GM12878 (cell line): ENCODE data around the gene CINP. TPM values are rescaled to one million over a fixed set of nuclear protein-coding genes. Genes with fewer than 3 reads are reported as not detected.

ENCODE experiments used
- BACH1 ChIP-seq: fragments of 450-650 bp; IDR thresholded peaks from 2 replicates; pipeline ENCODE4 v1.6.1; 2017; ENCODE audit warnings: mild to moderate bottlenecking, borderline replicate concordance
- CBX3 ChIP-seq: fragments of 200-600 bp; sonication (generic); IDR thresholded peaks from 2 replicates; pipeline ENCODE4 v1.6.1; 2016; ENCODE audit warnings: low read depth, borderline replicate concordance
- EED ChIP-seq: sonication (generic); IDR thresholded peaks from 2 replicates; pipeline ENCODE4 v1.6.1; 2016; ENCODE audit warnings: antibody characterized with exemption, low read depth
- FOXM1 ChIP-seq: IDR thresholded peaks from 2 replicates; pipeline ENCODE4 v1.6.1; 2012; ENCODE audit warnings: low read depth, mild to moderate bottlenecking, inconsistent platforms, low read length, moderate library complexity
- KLF5 ChIP-seq: fragments of 450-650 bp; IDR thresholded peaks from 2 replicates; pipeline ENCODE4 v1.6.1; 2014; ENCODE audit warnings: mild to moderate bottlenecking; ENCODE audit not compliant: partially characterized antibody
- MXI1 ChIP-seq: fragments of 150-350 bp; IDR thresholded peaks from 2 replicates; pipeline ENCODE4 v1.6.1; 2011; ENCODE audit warnings: low read depth, mild to moderate bottlenecking, inconsistent platforms, low read length, improper control_type of control experiment
- MYB ChIP-seq: fragments of 150-350 bp; IDR thresholded peaks from 2 replicates; pipeline ENCODE4 v1.6.1; 2014; ENCODE audit warnings: mild to moderate bottlenecking, low read depth, low read length, borderline replicate concordance
- NFYA ChIP-seq: IDR thresholded peaks from 2 replicates; pipeline ENCODE4 v1.6.1; 2011; ENCODE audit warnings: low read depth, mild to moderate bottlenecking, low read length, improper control_type of control experiment, borderline replicate concordance
- RBBP5 ChIP-seq: fragments of 200-600 bp; sonication (generic); conservative IDR thresholded peaks from 2 replicates; pipeline ENCODE4 v1.6.1; 2016
- RELA ChIP-seq: fragments of 450-650 bp; IDR thresholded peaks from 2 replicates; pipeline ENCODE4 v1.8.0; 2014; ENCODE audit warnings: borderline replicate concordance; ENCODE audit not compliant: partially characterized antibody
- STAT3 ChIP-seq: IDR thresholded peaks from 2 replicates; pipeline ENCODE4 v1.6.1; 2011; ENCODE audit warnings: low read depth, low read length, improper control_type of control experiment
- WRNIP1 ChIP-seq: IDR thresholded peaks from 2 replicates; pipeline ENCODE4 v1.6.1; 2011; ENCODE audit warnings: low read depth, low read length, improper control_type of control experiment, borderline replicate concordance
- ZNF207 ChIP-seq: fragments of 450-650 bp; IDR thresholded peaks from 2 replicates; pipeline ENCODE4 v1.6.1; 2014; ENCODE audit warnings: antibody characterized with exemption, mild to moderate bottlenecking, borderline replicate concordance
- ZNF217 ChIP-seq: fragments of 450-650 bp; IDR thresholded peaks from 2 replicates; pipeline ENCODE4 v1.6.1; 2017; ENCODE audit warnings: antibody characterized with exemption, mild to moderate bottlenecking
- ZNF622 ChIP-seq: fragments of 450-650 bp; IDR thresholded peaks from 2 replicates; pipeline ENCODE4 v1.6.1; 2017; ENCODE audit warnings: mild to moderate bottlenecking, inconsistent platforms
- polyA plus RNA-seq, 11 experiments: library from polyadenylated mRNA; depleted of rRNA in 4 of 11; unstranded in 6 of 11; stranded (reverse) in 5 of 11; fragments of >200 nt; fragmentation: Nextera tagmentation in 4 of 11; fragmentation: Illumina TruSeq in 1 of 11; extraction: Ambion mirVana in 4 of 11; extraction: Trizol in 1 of 11; gene quantifications; 1 replicate in 1 of 11; 2 replicates in 10 of 11; pipeline versions ENCODE4 v1.2.1 to v1.2.3, GENCODE V29; 2011 to 2016; ENCODE audit warnings: inconsistent platforms in 2 of 11, missing spikeins in 2 of 11, low read depth in 1 of 11
- total RNA-seq, 4 experiments: library from RNA; depleted of rRNA in 3 of 4; stranded (reverse); fragments of >200 nt in 3 of 4; fragmentation: Illumina TruSeq in 1 of 4; extraction: Trizol in 1 of 4; gene quantifications; 2 replicates each; pipeline versions ENCODE4 v1.2.1 to v1.2.3, GENCODE V29; 2013 to 2021
- TF ChIP-seq, protein P1 (sequence below): fragments of 450-650 bp; formaldehyde crosslinking; IDR thresholded peaks from 2 replicates; pipeline ENCODE4 v1.4.0; 2020; ENCODE audit warnings: mild to moderate bottlenecking, moderate library complexity
- TF ChIP-seq, protein P2 (sequence below): IDR thresholded peaks from 2 replicates; pipeline ENCODE4 v1.6.1; 2012; ENCODE audit warnings: low read depth, low read length, improper control_type of control experiment
- TF ChIP-seq, protein P3 (sequence below): fragments of 450-650 bp; formaldehyde crosslinking; IDR thresholded peaks from 2 replicates; pipeline ENCODE4 v1.4.0; 2022; ENCODE audit warnings: mild to moderate bottlenecking, moderate library complexity
- TF ChIP-seq, protein P4 (sequence below): fragments of 150-350 bp; IDR thresholded peaks from 2 replicates; pipeline ENCODE4 v1.6.1; 2014; ENCODE audit warnings: mild to moderate bottlenecking, low read depth, low read length

Gene CINP
- total and polyA plus RNA-seq, 10 of the 15 experiments (the other 5 are each of a cell fraction or from before 2014, with no cell fraction given), result 45.4 to 73.3 (median 52.9) TPM

DNA sequence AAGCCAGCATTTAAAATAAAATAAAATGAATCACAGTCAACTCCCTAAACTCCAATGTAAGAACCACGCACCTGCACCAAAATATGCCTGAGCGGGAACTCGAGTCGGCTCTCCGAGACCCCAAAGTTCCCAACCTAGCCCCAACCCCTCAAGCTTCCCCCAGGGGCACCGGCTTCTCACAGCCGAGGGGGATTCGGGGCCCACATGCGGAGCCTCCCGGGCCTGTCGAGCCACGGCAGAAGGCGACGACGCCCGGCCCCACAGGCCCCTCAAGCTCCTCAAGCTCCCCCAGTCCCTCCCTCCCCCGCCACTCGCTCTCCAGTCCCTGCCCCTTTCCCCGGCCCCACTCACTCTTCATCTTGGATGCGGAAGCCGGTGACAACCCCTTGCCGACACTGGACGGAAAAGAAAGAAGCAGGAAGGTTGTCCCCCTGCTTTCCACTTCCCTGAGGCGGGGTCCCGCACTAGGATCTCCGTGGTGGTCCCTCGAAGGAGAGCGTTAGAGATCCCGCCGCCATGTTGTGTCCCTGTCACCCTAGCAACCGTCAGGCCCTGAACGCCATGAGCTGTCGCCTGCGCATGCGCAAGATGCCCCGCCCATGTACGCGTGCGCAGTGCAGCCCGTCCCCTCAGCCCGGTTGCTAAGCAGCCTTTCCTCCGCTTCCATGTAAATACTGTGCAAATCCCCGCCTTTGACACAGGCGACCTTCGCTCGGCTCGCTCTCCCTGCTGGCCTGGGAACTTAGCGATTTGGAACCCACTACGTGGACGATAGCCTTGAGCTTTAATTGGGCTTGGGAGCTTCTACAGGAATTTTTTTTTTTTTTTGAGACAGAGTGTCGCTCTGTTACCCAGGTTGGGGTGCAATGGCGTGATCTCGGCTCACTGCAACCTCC, 57.8 kb downstream of the CINP start, which contains the start of gene MOK (continued):
- TF ChIP-seq, protein P1, sequence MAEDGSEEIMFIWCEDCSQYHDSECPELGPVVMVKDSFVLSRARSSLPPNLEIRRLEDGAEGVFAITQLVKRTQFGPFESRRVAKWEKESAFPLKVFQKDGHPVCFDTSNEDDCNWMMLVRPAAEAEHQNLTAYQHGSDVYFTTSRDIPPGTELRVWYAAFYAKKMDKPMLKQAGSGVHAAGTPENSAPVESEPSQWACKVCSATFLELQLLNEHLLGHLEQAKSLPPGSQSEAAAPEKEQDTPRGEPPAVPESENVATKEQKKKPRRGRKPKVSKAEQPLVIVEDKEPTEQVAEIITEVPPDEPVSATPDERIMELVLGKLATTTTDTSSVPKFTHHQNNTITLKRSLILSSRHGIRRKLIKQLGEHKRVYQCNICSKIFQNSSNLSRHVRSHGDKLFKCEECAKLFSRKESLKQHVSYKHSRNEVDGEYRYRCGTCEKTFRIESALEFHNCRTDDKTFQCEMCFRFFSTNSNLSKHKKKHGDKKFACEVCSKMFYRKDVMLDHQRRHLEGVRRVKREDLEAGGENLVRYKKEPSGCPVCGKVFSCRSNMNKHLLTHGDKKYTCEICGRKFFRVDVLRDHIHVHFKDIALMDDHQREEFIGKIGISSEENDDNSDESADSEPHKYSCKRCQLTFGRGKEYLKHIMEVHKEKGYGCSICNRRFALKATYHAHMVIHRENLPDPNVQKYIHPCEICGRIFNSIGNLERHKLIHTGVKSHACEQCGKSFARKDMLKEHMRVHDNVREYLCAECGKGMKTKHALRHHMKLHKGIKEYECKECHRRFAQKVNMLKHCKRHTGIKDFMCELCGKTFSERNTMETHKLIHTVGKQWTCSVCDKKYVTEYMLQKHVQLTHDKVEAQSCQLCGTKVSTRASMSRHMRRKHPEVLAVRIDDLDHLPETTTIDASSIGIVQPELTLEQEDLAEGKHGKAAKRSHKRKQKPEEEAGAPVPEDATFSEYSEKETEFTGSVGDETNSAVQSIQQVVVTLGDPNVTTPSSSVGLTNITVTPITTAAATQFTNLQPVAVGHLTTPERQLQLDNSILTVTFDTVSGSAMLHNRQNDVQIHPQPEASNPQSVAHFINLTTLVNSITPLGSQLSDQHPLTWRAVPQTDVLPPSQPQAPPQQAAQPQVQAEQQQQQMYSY (CRISPR knock-in tag), result no peak
- TF ChIP-seq, protein P2, sequence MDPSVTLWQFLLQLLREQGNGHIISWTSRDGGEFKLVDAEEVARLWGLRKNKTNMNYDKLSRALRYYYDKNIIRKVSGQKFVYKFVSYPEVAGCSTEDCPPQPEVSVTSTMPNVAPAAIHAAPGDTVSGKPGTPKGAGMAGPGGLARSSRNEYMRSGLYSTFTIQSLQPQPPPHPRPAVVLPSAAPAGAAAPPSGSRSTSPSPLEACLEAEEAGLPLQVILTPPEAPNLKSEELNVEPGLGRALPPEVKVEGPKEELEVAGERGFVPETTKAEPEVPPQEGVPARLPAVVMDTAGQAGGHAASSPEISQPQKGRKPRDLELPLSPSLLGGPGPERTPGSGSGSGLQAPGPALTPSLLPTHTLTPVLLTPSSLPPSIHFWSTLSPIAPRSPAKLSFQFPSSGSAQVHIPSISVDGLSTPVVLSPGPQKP, result no peak
- TF ChIP-seq MYB (no peak), KLF5 (peak; percentile 55), ZNF207 (no peak; the same call in 1 of the 2 replicates), EED (no peak), FOXM1 (no peak), RELA (peak; percentile 38), ZNF217 (no peak), NFYA (no peak), WRNIP1 (no peak), STAT3 (no peak), BACH1 (no peak), MXI1 (peak; percentile 96), RBBP5 (no peak), CBX3 (no peak), ZNF622 (no peak)
- TF ChIP-seq, protein P3, sequence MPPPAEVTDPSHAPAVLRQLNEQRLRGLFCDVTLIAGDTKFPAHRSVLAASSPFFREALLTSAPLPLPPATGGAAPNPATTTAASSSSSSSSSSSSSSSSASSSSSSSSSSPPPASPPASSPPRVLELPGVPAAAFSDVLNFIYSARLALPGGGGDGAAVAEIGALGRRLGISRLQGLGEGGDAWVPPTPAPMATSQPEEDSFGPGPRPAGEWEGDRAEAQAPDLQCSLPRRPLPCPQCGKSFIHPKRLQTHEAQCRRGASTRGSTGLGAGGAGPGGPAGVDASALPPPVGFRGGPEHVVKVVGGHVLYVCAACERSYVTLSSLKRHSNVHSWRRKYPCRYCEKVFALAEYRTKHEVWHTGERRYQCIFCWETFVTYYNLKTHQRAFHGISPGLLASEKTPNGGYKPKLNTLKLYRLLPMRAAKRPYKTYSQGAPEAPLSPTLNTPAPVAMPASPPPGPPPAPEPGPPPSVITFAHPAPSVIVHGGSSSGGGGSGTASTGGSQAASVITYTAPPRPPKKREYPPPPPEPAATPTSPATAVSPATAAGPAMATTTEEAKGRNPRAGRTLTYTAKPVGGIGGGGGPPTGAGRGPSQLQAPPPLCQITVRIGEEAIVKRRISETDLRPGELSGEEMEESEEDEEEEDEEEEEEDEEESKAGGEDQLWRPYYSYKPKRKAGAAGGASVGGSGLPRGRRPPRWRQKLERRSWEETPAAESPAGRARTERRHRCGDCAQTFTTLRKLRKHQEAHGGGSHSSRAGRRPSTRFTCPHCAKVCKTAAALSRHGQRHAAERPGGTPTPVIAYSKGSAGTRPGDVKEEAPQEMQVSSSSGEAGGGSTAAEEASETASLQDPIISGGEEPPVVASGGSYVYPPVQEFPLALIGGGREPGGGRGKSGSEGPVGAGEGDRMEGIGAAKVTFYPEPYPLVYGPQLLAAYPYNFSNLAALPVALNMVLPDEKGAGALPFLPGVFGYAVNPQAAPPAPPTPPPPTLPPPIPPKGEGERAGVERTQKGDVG (CRISPR knock-in tag), result no peak
- TF ChIP-seq, protein P4, sequence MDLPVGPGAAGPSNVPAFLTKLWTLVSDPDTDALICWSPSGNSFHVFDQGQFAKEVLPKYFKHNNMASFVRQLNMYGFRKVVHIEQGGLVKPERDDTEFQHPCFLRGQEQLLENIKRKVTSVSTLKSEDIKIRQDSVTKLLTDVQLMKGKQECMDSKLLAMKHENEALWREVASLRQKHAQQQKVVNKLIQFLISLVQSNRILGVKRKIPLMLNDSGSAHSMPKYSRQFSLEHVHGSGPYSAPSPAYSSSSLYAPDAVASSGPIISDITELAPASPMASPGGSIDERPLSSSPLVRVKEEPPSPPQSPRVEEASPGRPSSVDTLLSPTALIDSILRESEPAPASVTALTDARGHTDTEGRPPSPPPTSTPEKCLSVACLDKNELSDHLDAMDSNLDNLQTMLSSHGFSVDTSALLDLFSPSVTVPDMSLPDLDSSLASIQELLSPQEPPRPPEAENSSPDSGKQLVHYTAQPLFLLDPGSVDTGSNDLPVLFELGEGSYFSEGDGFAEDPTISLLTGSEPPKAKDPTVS, result no peak
